ENCODE measurements around the gene PDXK. TPM values are rescaled to one million over a fixed set of nuclear protein-coding genes. Genes with fewer than 3 reads are reported as not detected.
"Not testable (repeated sequence)": the region's sequence is repeated elsewhere in the genome, so short reads cannot be mapped to it uniquely, and the experiment has no call there.

Gene PDXK
- total and polyA plus RNA-seq, 7 experiments from 2014 or later = 27.8 to 103 (median 74.2) TPM

GRCh38 chr21:43703035-43703880 lies 15.7 kb upstream of the PDXK start:
- DNase-seq = peak in 2 of 9 donors; percentile 27 to 40

GRCh38 chr21:43707462-43707861 lies 11.5 kb upstream of the PDXK start:
- no peak for DNase-seq
- no peak overlapping the region for H3K27ac ChIP-seq (ENCODE audit: low read depth, low read length)
- no peak for ATAC-seq
- Mint-ChIP-seq H3K27ac (no peak overlapping the region), H3K4me1 (peaks cover 4 to 10% (median 6%) of the 10 kb centered on the region in 7 donors), H3K9me3 (no peaks in the 10 kb centered on the region), H3K36me3 (no peaks in the 10 kb centered on the region), H3K27me3 (peaks cover 0 to 20% (median 0%) of the 10 kb centered on the region in 5 donors), H3K4me3 (no peak overlapping the region)
- CTCF ChIA-PET = no interaction called here
- intact Hi-C loops (cut with micrococcal nuclease) = no loop called here
- no peaks in the 10 kb centered on the region for H3K9me3 ChIP-seq (ENCODE audit: control insufficient read depth in 2 of 3, low read length in 3 of 3)
- H3K36me3 ChIP-seq (ENCODE audit: control insufficient read depth in 2 of 3, insufficient read depth in 3 of 3, low read length in 3 of 3) = no peaks in the 10 kb centered on the region
- H3K4me1 ChIP-seq (ENCODE audit: control insufficient read depth in 2 of 2, insufficient read depth in 2 of 2, low read length in 2 of 2) = no peaks in the 10 kb centered on the region
- no peak overlapping the region for H3K4me3 ChIP-seq (ENCODE audit: low read length)
- no peaks in the 10 kb centered on the region for H3K27me3 ChIP-seq (ENCODE audit: control insufficient read depth in 2 of 2, insufficient read depth in 2 of 2, low read length in 2 of 2)
- POLR2A ChIA-PET = no interaction called here

More at GRCh38 chr21:43703035-43703880, 15.7 kb upstream of the PDXK start:
- ChIA-PET POLR2A (no interaction called here), CTCF (no interaction called here)
- H3K4me3 ChIP-seq (ENCODE audit: low read length) = no peak overlapping the region
- Mint-ChIP-seq H3K4me1 (peaks cover 4 to 25% (median 14%) of the 10 kb centered on the region in 7 donors), H3K27me3 (no peaks in the 10 kb centered on the region), H3K9me3 (peaks cover 0 to 8% (median 0%) of the 10 kb centered on the region in 11 donors), H3K36me3 (peaks cover 0 to 8% (median 5%) of the 10 kb centered on the region in 5 donors), H3K4me3 (peak overlapping the region; percentile 33 to 75 (median 70)), H3K27ac (peak overlapping the region in 3 of 9 donors; percentile 25 to 81 (median 34))
- no peaks in the 10 kb centered on the region for H3K27me3 ChIP-seq (ENCODE audit: control insufficient read depth in 2 of 2, insufficient read depth in 2 of 2, low read length in 2 of 2)
- peak; percentile 64 for ATAC-seq
- no peak overlapping the region for H3K27ac ChIP-seq (ENCODE audit: low read depth, low read length)
- H3K9me3 ChIP-seq (ENCODE audit: control insufficient read depth in 2 of 3, low read length in 3 of 3) = no peaks in the 10 kb centered on the region
- no peaks in the 10 kb centered on the region for H3K4me1 ChIP-seq (ENCODE audit: control insufficient read depth in 2 of 2, insufficient read depth in 2 of 2, low read length in 2 of 2)
- intact Hi-C loops (cut with micrococcal nuclease) = no loop called here
- H3K36me3 ChIP-seq (ENCODE audit: control insufficient read depth in 2 of 3, insufficient read depth in 3 of 3, low read length in 3 of 3) = no peaks in the 10 kb centered on the region

GRCh38 chr21:43708745-43709381 lies 10.1 kb upstream of the PDXK start:
- no peaks in the 10 kb centered on the region for H3K9me3 Mint-ChIP-seq
- no peak overlapping the region for H3K4me3 Mint-ChIP-seq
- no peaks in the 10 kb centered on the region for H3K4me1 ChIP-seq (ENCODE audit: control insufficient read depth in 2 of 2, insufficient read depth in 2 of 2, low read length in 2 of 2)
- peaks cover 0 to 27% (median 0%) of the 10 kb centered on the region in 5 donors for H3K27me3 Mint-ChIP-seq
- no peak overlapping the region for H3K27ac ChIP-seq (ENCODE audit: low read depth, low read length)
- no peaks in the 10 kb centered on the region for H3K27me3 ChIP-seq (ENCODE audit: control insufficient read depth in 2 of 2, insufficient read depth in 2 of 2, low read length in 2 of 2)
- DNase-seq = no peak
- H3K9me3 ChIP-seq (ENCODE audit: control insufficient read depth in 2 of 3, low read length in 3 of 3) = no peaks in the 10 kb centered on the region
- H3K4me3 ChIP-seq (ENCODE audit: low read length) = no peak overlapping the region
- CTCF ChIA-PET = no interaction called here
- H3K27ac Mint-ChIP-seq = no peak overlapping the region
- no peaks in the 10 kb centered on the region for H3K4me1 Mint-ChIP-seq
- H3K36me3 ChIP-seq (ENCODE audit: control insufficient read depth in 2 of 3, insufficient read depth in 3 of 3, low read length in 3 of 3) = no peaks in the 10 kb centered on the region
- intact Hi-C loops (cut with micrococcal nuclease) = no loop called here
- H3K36me3 Mint-ChIP-seq = no peaks in the 10 kb centered on the region
- ATAC-seq = no peak
- POLR2A ChIA-PET = no interaction called here

DNA sequence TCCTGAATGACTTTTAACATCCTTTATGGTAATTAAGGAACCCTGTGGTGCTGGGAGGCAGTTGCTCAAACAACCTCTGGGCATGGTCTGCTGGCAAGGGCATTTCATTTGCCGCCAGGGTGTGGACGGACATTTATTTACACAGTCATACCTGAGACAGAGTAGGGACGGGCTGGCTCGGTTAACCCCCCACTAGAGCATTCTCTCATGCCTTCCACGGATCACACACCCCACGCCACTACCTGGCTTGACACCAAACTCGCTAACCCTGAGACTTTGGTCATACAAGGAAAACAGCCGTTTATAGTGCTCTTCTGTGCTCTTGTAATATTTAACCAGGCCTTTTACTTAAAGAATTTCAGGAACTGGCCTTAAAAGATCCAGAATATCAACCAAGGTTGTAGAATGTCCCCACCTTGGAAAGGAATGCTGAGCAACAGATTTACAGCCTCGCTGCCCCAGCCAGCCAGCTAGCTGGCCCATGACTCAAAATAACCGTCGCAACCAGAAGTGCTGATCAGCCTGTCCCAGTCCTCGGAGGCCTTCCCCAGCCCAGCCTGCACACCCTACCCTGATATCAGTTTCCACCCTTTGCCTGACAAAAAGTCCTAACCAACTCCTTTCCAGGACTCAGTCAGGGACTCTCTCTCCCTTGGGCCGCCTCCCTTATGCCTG lies 6.5 kb upstream of the PDXK start:
- Histone ChIP-seq H3K9me3 (ENCODE audit: control insufficient read depth in 2 of 3, low read length in 3 of 3) (no peaks in the 10 kb centered on the region), H3K4me3 (ENCODE audit: low read length) (no peak overlapping the region), H3K27ac (ENCODE audit: low read depth, low read length) (no peak overlapping the region), H3K36me3 (ENCODE audit: control insufficient read depth in 2 of 3, insufficient read depth in 3 of 3, low read length in 3 of 3) (no peaks in the 10 kb centered on the region), H3K27me3 (ENCODE audit: control insufficient read depth in 2 of 2, insufficient read depth in 2 of 2, low read length in 2 of 2) (no peaks in the 10 kb centered on the region), H3K4me1 (ENCODE audit: control insufficient read depth in 2 of 2, insufficient read depth in 2 of 2, low read length in 2 of 2) (no peaks in the 10 kb centered on the region)
- Mint-ChIP-seq H3K4me3 (no peak overlapping the region), H3K27me3 (peaks cover 0 to 42% (median 0%) of the 10 kb centered on the region in 5 donors), H3K4me1 (peaks cover 0 to 3% (median 0%) of the 10 kb centered on the region in 7 donors), H3K36me3 (no peaks in the 10 kb centered on the region), H3K9me3 (no peaks in the 10 kb centered on the region), H3K27ac (no peak overlapping the region)
- ATAC-seq (no peak), DNase-seq (no peak)
- intact Hi-C loops (cut with micrococcal nuclease) = loop anchor here in 1 of 2 donors (10.0 kb wide), 1 partner anchor 48 kb away; no protein-coding TSS in a partner anchor
- ChIA-PET POLR2A (no interaction called here), CTCF (no interaction called here)

DNA sequence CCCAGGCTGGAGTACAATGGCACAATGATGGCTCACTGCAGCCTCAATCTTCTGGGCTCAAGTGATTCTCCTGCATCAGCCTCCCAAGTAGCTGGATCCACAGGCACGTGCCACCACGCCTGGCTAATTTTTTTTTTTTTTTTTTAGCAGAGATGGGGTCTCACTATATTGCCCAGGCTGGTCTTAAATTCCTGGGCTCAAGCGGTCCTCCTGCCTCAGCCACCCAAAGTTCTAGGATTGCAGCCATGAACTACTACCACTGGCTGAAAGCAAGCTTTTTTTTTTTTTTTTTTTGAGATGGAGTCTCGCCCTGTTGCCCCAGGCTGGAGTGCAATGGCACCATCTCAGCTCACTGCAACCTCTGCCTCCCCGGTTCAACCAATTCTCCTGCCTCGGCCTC lies 5.8 kb upstream of the PDXK start:
- intact Hi-C loops (cut with micrococcal nuclease) = loop anchor here in 1 of 2 donors (10.0 kb wide), 1 partner anchor 48 kb away; no protein-coding TSS in a partner anchor
- H3K36me3 ChIP-seq (ENCODE audit: control insufficient read depth in 2 of 3, insufficient read depth in 3 of 3, low read length in 3 of 3); ATAC-seq; H3K4me3 Mint-ChIP-seq; POLR2A ChIA-PET; CTCF ChIA-PET; H3K27ac ChIP-seq (ENCODE audit: low read depth, low read length); H3K9me3 ChIP-seq (ENCODE audit: control insufficient read depth in 2 of 3, low read length in 3 of 3); H3K36me3 Mint-ChIP-seq; DNase-seq; H3K27me3 ChIP-seq (ENCODE audit: control insufficient read depth in 2 of 2, insufficient read depth in 2 of 2, low read length in 2 of 2); H3K9me3 Mint-ChIP-seq; H3K4me1 ChIP-seq (ENCODE audit: control insufficient read depth in 2 of 2, insufficient read depth in 2 of 2, low read length in 2 of 2); H3K4me1 Mint-ChIP-seq; H3K4me3 ChIP-seq (ENCODE audit: low read length): not testable (repeated sequence)
- H3K27ac Mint-ChIP-seq = peak overlapping the region in 1 of 9 donors; percentile 49
- H3K27me3 Mint-ChIP-seq = peaks cover 0 to 46% (median 0%) of the 10 kb centered on the region in 5 donors

DNA sequence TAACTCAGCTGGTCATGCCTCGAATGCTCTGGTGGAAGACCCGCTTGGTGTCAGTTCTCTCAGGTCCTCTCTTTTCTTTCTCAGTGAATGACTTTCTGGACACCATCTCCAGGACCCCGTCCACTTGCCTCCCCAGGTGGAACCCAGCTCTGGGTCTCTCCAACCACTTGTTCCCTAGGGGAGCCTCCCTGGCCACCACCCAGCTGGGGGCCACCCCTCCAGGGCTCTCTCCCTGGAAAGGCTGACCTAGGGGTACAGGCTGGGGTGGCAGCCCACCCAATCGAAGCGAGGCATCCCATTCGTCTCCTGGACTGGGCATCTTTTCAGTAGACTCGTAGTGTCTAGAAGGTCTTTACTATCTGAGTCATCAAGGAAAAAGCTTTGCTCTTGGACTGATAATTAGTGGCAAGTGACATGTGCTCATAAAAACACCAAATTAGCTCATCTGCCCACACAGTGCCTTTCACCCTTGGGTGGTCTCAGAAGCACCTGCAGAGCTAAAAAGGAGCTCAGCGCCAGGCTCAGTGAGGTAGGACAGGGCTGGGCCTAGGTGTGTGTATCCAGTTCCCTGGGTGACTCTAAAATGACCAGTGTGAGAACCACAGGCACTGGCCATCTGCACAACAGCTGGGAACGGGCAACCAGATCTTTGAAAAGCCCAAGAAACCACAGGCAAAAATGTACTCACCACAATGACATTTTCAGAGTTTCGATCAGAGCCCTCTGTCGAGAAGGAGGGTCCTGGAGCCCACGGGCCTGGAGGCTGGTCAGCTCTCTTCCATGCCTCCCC lies 2.4 kb upstream of the PDXK start:
- Histone ChIP-seq H3K27ac (ENCODE audit: low read depth, low read length) (no peak overlapping the region), H3K27me3 (ENCODE audit: control insufficient read depth in 2 of 2, insufficient read depth in 2 of 2, low read length in 2 of 2) (no peaks in the 10 kb centered on the region), H3K4me3 (ENCODE audit: low read length) (no peak overlapping the region), H3K4me1 (ENCODE audit: control insufficient read depth in 2 of 2, insufficient read depth in 2 of 2, low read length in 2 of 2) (peaks cover 12 to 17% of the 10 kb centered on the region in 2 donors), H3K9me3 (ENCODE audit: control insufficient read depth in 2 of 3, low read length in 3 of 3) (no peaks in the 10 kb centered on the region), H3K36me3 (ENCODE audit: control insufficient read depth in 2 of 3, insufficient read depth in 3 of 3, low read length in 3 of 3) (no peaks in the 10 kb centered on the region)
- ATAC-seq (no peak), DNase-seq (no peak)
- Mint-ChIP-seq H3K4me3 (peak overlapping the region in 3 of 10 donors; percentile 26 to 91 (median 78)), H3K36me3 (no peaks in the 10 kb centered on the region), H3K27me3 (peaks cover 0 to 32% (median 0%) of the 10 kb centered on the region in 5 donors), H3K9me3 (no peaks in the 10 kb centered on the region), H3K27ac (peak overlapping the region in 2 of 9 donors; percentile 14 to 19), H3K4me1 (peaks cover 11 to 20% (median 18%) of the 10 kb centered on the region in 7 donors)
- intact Hi-C loops (cut with micrococcal nuclease) = loop anchor here (5.0 to 10.0 kb wide), 2 partner anchors 52 to 824 kb away; partner anchors contain the start of gene NDUFV3 (in 1 of the 2)
- POLR2A ChIA-PET = interaction anchor here (0.5 kb wide), 1 partner anchor 126 kb away, joined by 4 read pairs; no protein-coding TSS in a partner anchor
- CTCF ChIA-PET = no interaction called here

Data from naive thymus-derived CD4-positive, alpha-beta T cell (primary cell).